B cell (primary cell): ENCODE data around the gene CHEK1. TPM values are rescaled to one million over a fixed set of nuclear protein-coding genes. Genes with fewer than 3 reads are reported as not detected.

Experiments
- ATAC-seq: fragments of 200-7000 bp; cut with Tn5 transposase; one replicate; pipeline ENCODE4 v1.10.0; 2021; ENCODE audit warnings: low read depth, mild to moderate bottlenecking, moderate number of reproducible peaks, moderate library complexity
- CTCF ChIA-PET: fragments of 350-600 bp; sonication (Branson Sonifier 250); formaldehyde crosslinking; loops from one replicate; lab custom pipeline; 2021; ENCODE audit warnings: antibody characterized with exemption, inconsistent platforms; lab: Charles Lee
- POLR2A ChIA-PET: fragments of 350-600 bp; sonication (Branson Sonifier 250); formaldehyde crosslinking; loops from one replicate; lab custom pipeline; 2021; ENCODE audit warnings: antibody characterized with exemption; lab: Charles Lee
- DNase-seq: peaks from one replicate; pipeline ENCODE4 v3.0.0; 2013
- H2AFZ ChIP-seq: 2 replicates; pipeline ENCODE4 v1.6.1; 2012; ENCODE audit warnings: mild to moderate bottlenecking, low read depth, low read length; ENCODE audit not compliant: insufficient read depth, poor library complexity, severe bottlenecking
- H3K27ac ChIP-seq, 2 donors: 1 replicate in 1 of 2; 2 replicates in 1 of 2; pipeline ENCODE4 v1.5.1; 2012 to 2013; ENCODE audit warnings: low read length in 2 of 2, mild to moderate bottlenecking in 2 of 2, moderate library complexity in 1 of 2
- H3K27me3 ChIP-seq, 4 experiments: fragments of 200-600 bp in 1 of 4; sonication (generic) in 1 of 4; replicated peaks in 1 of 4; 1 replicate in 2 of 4; 2 replicates in 2 of 4; pipeline versions ENCODE4 v1.6.1 to v1.7.0; 2013 to 2016; ENCODE audit warnings: low read length in 3 of 4, mild to moderate bottlenecking in 2 of 4, mixed read lengths in 1 of 4, moderate library complexity in 1 of 4; ENCODE audit not compliant: insufficient read depth in 4 of 4, control insufficient read depth in 3 of 4; ENCODE audit errors: control extremely low read depth in 1 of 4
- H3K36me3 ChIP-seq, 2 experiments: replicated peaks in 1 of 2; 1 replicate in 1 of 2; 2 replicates in 1 of 2; pipeline versions ENCODE4 v1.6.1 to v1.7.1; 2013; ENCODE audit warnings: low read length in 1 of 2; ENCODE audit not compliant: insufficient read depth in 2 of 2, control insufficient read depth in 1 of 2; ENCODE audit errors: control extremely low read depth in 1 of 2, extremely low read depth in 1 of 2
- H3K4me1 ChIP-seq, 2 donors: fragments of 200-600 bp in 1 of 2; sonication (generic) in 1 of 2; 1 replicate in 1 of 2; 2 replicates in 1 of 2; pipeline versions ENCODE4 v1.5.1 to v1.6.1; 2013 to 2017; ENCODE audit warnings: low read length in 2 of 2; ENCODE audit not compliant: control insufficient read depth in 2 of 2, insufficient read depth in 2 of 2
- H3K4me2 ChIP-seq: replicated peaks from 2 replicates; pipeline ENCODE3; 2012; ENCODE audit warnings: mild to moderate bottlenecking, low read depth, low read length; ENCODE audit not compliant: poor library complexity, severe bottlenecking
- H3K4me3 ChIP-seq, 5 experiments: fragments of 200-600 bp in 1 of 5; sonication (generic) in 1 of 5; 1 replicate in 3 of 5; 2 replicates in 2 of 5; pipeline versions ENCODE4 v1.5.1 to v1.7.0; 2011 to 2016; ENCODE audit warnings: low read length in 4 of 5, mild to moderate bottlenecking in 4 of 5, low read depth in 2 of 5, control low read depth in 1 of 5, moderate library complexity in 1 of 5; ENCODE audit not compliant: insufficient read depth in 1 of 5; ENCODE audit errors: control extremely low read depth in 1 of 5, extremely low read depth in 1 of 5
- H3K79me2 ChIP-seq: fragments of 200-600 bp; sonication (generic); one replicate; pipeline ENCODE4 v1.6.0; 2016; ENCODE audit warnings: low read length; ENCODE audit not compliant: control insufficient read depth, insufficient read depth
- H3K9ac ChIP-seq: fragments of 200-600 bp; sonication (generic); 2 replicates; pipeline ENCODE4 v1.6.1; 2017; ENCODE audit warnings: mild to moderate bottlenecking, low read length, moderate library complexity
- H3K9me3 ChIP-seq, 3 donors: one replicate each; pipeline versions ENCODE4 v1.6.1 to v1.7.1; 2013; ENCODE audit warnings: low read length in 2 of 3; ENCODE audit not compliant: control insufficient read depth in 2 of 3, insufficient read depth in 1 of 3; ENCODE audit errors: control extremely low read depth in 1 of 3
- H4K20me1 ChIP-seq: 2 replicates; pipeline ENCODE4 v1.6.0; 2012; ENCODE audit warnings: mild to moderate bottlenecking, low read length; ENCODE audit not compliant: insufficient read depth, control insufficient read depth, poor library complexity, severe bottlenecking
- H3K27ac Mint-ChIP-seq: one replicate; pipeline ENCODE4 v1.8.0; 2021; ENCODE audit warnings: mixed read lengths
- H3K27me3 Mint-ChIP-seq: one replicate; pipeline ENCODE4 v1.8.0; 2021; ENCODE audit warnings: mixed read lengths
- H3K4me1 Mint-ChIP-seq: one replicate; pipeline ENCODE4 v1.8.0; 2021; ENCODE audit warnings: mixed read lengths
- H3K4me3 Mint-ChIP-seq: one replicate; pipeline ENCODE4 v1.8.0; 2021; ENCODE audit warnings: mixed read lengths
- H3K9me3 Mint-ChIP-seq: one replicate; pipeline ENCODE4 v1.8.0; 2022; ENCODE audit warnings: mixed read lengths; ENCODE audit not compliant: insufficient read depth
- EZH2 ChIP-seq: IDR thresholded peaks from 2 replicates; pipeline ENCODE4 v1.6.1; 2012; ENCODE audit warnings: borderline replicate concordance, low read depth, mild to moderate bottlenecking, moderate library complexity, low read length; ENCODE audit not compliant: insufficient read depth, poor library complexity, severe bottlenecking
- WGBS: methylation state at CpG from one replicate; pipeline ENCODE4 v1.1.5; 2013; ENCODE audit warnings: missing lambda C conversion rate; ENCODE audit not compliant: insufficient coverage; 5-methylcytosine and 5-hydroxymethylcytosine counted together
- intact Hi-C: fragments of 100-400 bp; cut with micrococcal nuclease; formaldehyde crosslinking; loops from one replicate; pipeline ENCODE4 v1.10.0; 2022
- polyA plus RNA-seq: library from polyadenylated mRNA; depleted of rRNA; stranded (reverse); fragments of >200 nt; gene quantifications from 2 replicates; pipeline ENCODE4 v1.2.3, GENCODE V29; 2012
- total RNA-seq, 2 donors: library from RNA; stranded (reverse); fragments of 120-200 nt in 1 of 2; gene quantifications; 1 replicate in 1 of 2; 2 replicates in 1 of 2; pipeline versions ENCODE4 v1.2.3 to v1.2.4, GENCODE V29; 2013 to 2022
- TF ChIP-seq, protein P1 (sequence below): fragments of 200-600 bp; IDR thresholded peaks from one replicate; pipeline ENCODE4 v1.8.0; 2022; ENCODE audit warnings: antibody characterized with exemption, mild to moderate bottlenecking

CHEK1 gene
- total and polyA plus RNA-seq, 2 donors (not counting 1 experiment from before 2014, with no cell fraction given), result 0.81 to 3.5 TPM

DNA sequence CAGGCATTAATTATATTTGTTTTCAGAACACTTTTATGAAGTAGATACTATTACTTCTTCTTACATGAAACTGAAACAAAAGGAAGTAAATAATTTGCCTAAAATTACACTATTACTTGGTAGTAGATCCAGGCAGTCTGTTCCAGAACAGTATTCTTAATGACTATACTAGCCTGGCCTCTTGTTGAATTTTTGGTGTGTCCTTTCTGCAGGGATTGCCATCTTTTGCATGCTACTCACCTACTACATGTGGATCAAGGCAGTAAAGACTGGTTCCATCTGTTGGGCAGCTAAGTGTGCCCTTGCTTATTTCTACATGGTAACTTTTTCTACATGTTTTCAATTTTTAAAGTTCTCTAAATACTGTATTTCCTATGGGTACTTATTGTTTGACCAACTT is 19.5 kb upstream of the CHEK1 start:
- Histone ChIP-seq H3K4me2 (no peak overlapping the region), H3K79me2 (no peaks in the 10 kb centered on the region), H4K20me1 (no peaks in the 10 kb centered on the region), H3K9me3 (no peaks in the 10 kb centered on the region), H2AFZ (no peak overlapping the region), H3K4me3 (no peak overlapping the region), H3K27me3 (no peaks in the 10 kb centered on the region), H3K4me1 (no peaks in the 10 kb centered on the region), H3K27ac (no peak overlapping the region), H3K9ac (no peak overlapping the region), H3K36me3 (peaks cover 22 to 87% of the 10 kb centered on the region in 2 experiments)
- POLR2A ChIA-PET, result no interaction called here
- Mint-ChIP-seq H3K4me1 (no peaks in the 10 kb centered on the region), H3K27me3 (no peaks in the 10 kb centered on the region), H3K9me3 (no peaks in the 10 kb centered on the region), H3K27ac (no peak overlapping the region), H3K4me3 (no peak overlapping the region)
- CTCF ChIA-PET, result no interaction called here
- ATAC-seq (no peak), DNase-seq (no peak)
- TF ChIP-seq, protein P1, sequence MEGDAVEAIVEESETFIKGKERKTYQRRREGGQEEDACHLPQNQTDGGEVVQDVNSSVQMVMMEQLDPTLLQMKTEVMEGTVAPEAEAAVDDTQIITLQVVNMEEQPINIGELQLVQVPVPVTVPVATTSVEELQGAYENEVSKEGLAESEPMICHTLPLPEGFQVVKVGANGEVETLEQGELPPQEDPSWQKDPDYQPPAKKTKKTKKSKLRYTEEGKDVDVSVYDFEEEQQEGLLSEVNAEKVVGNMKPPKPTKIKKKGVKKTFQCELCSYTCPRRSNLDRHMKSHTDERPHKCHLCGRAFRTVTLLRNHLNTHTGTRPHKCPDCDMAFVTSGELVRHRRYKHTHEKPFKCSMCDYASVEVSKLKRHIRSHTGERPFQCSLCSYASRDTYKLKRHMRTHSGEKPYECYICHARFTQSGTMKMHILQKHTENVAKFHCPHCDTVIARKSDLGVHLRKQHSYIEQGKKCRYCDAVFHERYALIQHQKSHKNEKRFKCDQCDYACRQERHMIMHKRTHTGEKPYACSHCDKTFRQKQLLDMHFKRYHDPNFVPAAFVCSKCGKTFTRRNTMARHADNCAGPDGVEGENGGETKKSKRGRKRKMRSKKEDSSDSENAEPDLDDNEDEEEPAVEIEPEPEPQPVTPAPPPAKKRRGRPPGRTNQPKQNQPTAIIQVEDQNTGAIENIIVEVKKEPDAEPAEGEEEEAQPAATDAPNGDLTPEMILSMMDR, result no peak
- TF ChIP-seq EZH2, result no peak
- intact Hi-C loops, result no loop called here

DNA sequence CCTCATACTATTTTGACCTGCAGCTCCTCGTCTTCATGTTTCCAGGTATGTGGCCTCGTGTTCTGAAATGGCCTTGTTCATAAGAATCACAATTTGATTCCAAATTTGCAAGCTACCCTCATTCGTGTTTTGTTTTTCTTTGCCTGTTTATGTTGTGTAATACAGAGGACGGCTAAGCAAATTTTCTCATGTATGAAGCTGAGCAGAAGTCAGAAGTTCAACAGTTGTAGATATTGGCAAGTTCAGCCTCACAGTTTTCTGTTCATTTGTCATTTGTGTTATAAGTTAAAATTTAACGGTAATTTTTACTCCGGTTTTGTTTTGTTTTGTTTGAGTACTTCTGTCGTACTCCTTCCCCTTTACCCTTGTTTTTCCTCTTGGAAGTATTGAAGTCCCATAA is 15.4 kb upstream of the CHEK1 start:
- H3K27me3 ChIP-seq, result no peaks in the 10 kb centered on the region
- H3K27ac Mint-ChIP-seq, result no peak overlapping the region
- no peak overlapping the region for H3K4me3 ChIP-seq
- no peak overlapping the region for H2AFZ ChIP-seq
- H4K20me1 ChIP-seq, result no peaks in the 10 kb centered on the region
- H3K4me2 ChIP-seq, result no peak overlapping the region
- H3K4me1 Mint-ChIP-seq, result no peaks in the 10 kb centered on the region
- 100% methylated on average over 4 of the region's 7 CpGs for WGBS
- no peaks in the 10 kb centered on the region for H3K4me1 ChIP-seq
- no peak for ATAC-seq
- no peak for DNase-seq
- H3K36me3 ChIP-seq, result peaks cover 30 to 88% of the 10 kb centered on the region in 2 experiments
- intact Hi-C loops, result no loop called here
- no peak overlapping the region for H3K4me3 Mint-ChIP-seq
- no peaks in the 10 kb centered on the region for H3K9me3 Mint-ChIP-seq
- H3K79me2 ChIP-seq, result no peaks in the 10 kb centered on the region
- no peaks in the 10 kb centered on the region for H3K9me3 ChIP-seq
- H3K27ac ChIP-seq, result no peak overlapping the region
- ChIA-PET CTCF (no interaction called here), POLR2A (no interaction called here)
- no peaks in the 10 kb centered on the region for H3K27me3 Mint-ChIP-seq
- TF ChIP-seq EZH2, result no peak
- TF ChIP-seq, protein P1, result no peak
- no peak overlapping the region for H3K9ac ChIP-seq
